T1000 (cell line): ENCODE results near the gene FBXW11.
"Not testable (repeated sequence)": the region's sequence is repeated elsewhere in the genome, so short reads cannot be mapped to it uniquely, and the experiment has no call there.

Experiments
- DNase-seq: peaks from one replicate; lab custom pipeline; 2025; ENCODE audit warnings: mixed read lengths; lab: John Stamatoyannopoulos, UW

Gene FBXW11

DNA sequence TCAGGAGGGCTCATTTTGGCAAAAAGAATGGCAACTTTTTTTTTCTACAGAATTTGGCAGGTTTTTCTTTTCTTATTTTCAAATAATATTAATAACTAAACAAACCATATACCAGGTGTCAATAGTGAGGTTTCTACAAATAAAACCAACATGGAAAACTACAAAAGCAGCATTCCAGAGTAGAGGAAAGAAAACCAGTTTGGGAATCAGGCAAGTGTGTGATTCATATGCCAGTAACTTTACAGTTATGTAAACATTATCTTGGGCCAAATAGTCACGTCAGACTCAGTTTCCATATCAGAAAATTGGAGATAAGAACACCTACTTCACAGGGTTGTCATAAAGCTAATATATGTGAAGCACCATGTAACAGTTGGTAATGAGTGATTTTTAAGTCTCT is 51.7 kb downstream of the FBXW11 start:
- no peak for DNase-seq

DNA sequence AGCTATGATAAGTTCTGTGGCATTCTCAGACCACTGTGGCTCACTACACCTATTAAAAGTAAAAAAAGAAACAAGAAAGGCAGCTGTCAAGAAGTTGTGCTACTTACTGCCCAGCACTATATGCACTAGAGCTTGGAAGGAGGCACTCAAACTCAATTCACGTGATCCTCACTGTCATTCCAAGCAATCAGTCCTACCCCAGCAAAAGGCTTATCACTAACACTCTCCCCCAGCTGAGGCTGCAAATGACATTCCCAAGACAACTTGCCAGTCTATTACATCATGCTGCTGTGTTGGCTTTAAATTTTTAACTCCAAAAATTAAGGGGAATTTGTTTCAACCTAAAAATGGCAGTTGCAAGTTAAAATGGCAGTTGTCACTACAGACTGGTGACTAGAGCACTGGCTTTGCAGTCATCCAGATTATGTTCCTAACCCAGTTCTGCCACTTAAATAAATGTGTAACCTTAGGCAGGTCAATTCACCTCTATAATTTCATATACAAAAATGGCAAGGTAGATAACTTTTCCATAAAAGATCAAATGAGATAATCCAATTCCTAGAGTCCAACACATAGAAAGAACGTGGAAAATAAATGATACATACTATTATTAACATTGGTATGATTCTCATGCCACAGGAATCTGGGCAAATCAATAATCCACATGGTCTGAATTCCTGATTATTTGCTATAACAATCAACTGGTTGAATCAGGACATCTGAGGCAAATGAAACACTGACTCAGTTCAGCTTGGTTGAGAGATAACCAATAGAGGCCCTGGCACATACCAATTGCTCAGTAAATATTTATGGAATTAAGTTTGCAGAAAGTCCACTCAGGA is 52.4 kb downstream of the FBXW11 start:
- no peak for DNase-seq

DNA sequence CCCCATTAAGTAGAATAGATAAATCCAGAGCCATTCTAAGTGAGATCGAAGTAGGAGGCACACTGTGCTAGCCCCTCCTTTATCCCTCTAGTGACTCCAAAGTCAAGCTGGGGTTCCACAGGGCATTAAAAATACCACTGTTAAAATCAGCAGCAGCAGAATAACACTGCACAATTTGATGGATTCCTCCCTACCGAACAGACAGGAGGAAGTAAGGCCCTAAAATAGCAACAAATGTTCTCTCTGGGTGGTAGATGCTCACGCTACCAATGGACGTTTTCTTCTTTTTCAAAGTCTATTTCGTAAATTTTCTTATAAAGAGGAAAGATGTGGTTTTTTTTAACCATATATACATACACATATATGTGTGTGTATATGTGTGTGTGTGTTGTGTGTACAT is 54.4 kb downstream of the FBXW11 start:
- DNase-seq: no peak

DNA sequence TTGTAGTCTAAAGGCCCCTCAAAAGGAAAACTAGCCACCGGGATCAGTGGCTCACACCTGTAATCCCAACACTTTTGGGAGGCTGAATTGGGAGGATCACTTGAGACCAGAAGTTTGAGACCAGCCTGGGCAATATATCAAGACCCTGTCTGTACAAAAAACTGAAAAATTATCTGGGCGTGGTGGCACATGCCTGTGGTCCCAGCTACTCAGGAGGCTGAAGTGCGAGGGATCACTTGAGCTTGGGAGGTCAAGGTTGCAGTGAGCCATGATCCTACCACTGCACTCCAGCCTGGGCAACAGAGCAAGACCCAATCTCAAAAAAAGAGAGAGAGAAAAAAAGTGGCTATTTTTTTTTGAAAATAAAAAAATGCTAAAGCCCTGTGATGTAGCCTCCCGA is 55.2 kb downstream of the FBXW11 start:
- no peak for DNase-seq

DNA sequence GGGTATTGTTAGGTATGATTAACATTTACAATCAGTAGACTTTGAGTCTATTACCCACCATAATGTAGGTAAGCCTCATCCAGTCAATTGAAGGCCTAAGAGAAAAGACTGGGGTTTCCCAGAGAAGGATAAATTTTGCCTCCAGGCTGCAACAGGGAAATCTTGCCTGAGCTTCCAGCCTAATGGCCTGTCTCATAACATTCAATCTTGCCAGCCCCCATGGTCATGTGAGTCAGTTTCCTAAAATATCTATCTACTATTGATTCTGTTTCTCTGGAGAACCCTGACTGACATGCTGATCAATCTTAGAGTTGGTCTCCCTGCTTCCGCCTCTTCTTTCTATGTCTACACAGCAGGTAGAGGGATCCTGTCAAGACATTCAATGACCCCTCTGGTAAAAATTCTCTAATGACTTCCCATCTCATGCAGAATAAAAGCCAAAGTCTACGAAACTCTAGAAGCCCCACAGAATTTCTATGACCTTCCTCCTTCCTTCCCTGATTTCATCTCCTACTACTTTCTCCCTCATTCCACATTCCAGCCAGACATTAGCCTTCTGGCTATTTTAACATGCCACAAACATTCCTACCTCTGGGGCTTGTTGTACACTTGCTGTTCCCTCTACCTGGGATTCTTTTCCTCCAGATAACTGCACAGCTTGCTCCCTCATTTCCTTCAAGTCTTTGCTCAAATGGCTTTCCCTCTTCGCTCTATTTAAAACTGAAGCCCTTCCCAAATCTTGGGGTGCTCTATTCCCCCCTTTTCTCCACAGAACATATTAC is 60.2 kb downstream of the FBXW11 start:
- no peak for DNase-seq

DNA sequence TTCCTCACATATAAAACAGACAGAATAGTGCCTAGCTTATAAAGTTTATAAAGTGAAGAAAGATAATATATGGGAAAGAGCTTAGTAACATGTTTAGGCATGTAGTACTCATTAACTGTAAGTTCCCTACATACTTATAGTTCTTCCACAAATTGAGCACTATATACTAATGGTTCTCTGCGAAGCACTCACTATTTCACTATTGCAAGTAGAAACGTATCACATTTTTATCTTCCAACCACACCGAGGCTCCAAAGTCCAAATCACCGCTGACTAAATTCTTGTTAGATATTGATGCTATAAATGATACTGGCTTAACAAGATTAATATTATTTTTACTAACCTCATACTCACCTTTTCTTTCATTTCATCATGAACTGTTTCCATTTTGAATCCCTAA is 61.0 kb downstream of the FBXW11 start:
- no peak for DNase-seq

DNA sequence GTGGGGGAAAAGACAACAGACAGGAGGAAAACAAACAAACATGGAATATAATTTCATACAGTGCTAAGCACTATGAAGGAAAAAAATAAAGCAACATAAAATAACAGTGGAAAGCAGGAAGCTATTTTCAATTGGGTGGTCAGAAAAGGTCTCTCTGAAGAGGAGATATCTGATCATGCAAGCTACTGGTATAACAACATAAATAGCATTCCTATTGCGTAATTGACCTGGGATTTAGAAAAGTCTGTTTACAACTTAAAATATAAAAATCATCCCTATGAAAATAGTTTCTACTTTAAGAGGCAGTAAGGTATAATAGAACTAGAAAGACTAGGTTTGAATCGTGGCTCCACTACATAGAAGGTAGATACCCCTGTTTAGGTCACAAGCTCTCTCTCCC is 61.4 kb downstream of the FBXW11 start:
- DNase-seq: no peak

DNA sequence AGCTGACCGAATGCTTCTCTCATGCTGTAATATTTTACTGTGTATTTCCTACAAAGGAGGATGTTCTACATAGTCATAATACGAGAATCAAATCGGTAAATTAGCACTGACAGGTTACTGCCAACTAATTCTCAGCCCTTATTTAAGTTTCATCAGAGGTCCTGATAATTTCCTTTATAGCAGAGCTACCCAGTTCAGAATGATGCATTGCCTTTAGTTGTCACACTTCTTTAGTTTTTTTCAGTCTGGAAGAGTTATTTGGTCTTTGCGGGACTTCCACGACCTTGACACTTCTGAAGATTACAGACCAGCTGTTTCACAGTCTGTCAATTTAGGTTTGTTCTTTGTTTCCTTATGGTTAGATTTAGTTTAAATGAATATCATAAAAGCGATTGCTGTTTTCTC is 64.3 kb downstream of the FBXW11 start:
- DNase-seq: not testable (repeated sequence)

DNA sequence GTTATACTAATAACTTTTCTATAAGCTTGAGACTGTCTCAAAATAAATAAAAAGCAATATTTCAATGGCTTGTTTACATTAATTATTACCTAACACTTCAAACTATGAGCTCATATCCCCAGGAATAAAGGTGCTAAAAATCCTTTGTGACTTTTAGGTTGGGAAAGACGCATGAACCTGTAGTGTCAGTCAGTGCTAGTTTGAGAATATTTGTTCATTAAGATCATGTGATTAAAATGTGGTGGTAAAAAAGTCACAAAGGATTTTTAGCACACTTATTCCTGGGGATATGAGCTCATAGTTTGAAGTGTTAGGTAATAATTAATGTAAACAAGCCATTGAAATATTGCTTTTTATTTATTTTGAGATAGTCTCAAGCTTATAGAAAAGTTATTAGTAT is 64.8 kb downstream of the FBXW11 start:
- DNase-seq: not testable (repeated sequence)

DNA sequence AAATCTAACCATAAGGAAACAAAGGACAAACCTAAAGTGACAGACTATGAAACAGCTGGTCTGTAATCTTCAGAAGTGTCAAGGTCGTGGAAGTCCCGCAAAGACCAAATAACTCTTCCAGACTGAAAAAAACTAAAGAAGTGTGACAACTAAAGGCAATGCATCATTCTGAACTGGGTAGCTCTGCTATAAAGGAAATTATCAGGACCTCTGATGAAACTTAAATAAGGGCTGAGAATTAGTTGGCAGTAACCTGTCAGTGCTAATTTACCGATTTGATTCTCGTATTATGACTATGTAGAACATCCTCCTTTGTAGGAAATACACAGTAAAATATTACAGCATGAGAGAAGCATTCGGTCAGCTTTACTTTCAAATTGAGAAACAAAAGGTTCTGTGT is 65.2 kb downstream of the FBXW11 start:
- DNase-seq: not testable (repeated sequence)

DNA sequence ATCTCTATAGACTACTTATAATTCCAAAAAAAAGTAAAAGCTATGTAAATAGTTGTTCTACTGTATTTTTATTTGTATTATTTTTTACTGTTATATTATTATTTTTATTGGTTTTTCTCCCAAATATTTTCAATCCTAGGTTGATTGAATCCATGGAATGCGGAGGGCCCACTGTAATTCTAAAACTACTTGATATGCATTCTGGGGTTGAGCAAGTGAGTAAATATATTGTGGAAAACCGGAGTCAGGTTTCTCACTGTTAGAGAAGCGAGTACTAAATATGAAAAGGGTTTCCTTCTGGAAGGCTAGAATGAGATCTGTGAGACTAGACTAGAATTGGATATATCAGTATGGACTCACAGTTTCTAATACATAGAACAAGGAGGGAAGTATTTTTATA is 66.5 kb downstream of the FBXW11 start:
- no peak for DNase-seq

DNA sequence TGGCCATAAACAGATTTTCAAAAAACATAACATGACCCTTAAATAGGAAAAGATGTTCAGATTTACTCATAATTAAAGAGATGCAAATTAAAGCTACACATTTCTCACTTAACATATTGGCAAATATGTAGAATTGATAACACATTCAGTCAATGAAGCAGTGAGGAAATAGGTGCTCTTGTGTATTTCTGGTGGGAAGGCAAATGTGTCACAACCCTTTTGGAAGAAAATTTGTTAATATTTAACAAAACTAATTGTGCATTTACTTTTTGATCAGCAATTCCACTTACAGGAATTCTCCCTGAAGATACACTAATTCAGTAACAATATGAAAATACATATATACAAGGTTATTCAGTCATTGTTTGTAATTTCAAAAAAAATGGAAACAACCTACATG is 68.1 kb downstream of the FBXW11 start:
- no peak for DNase-seq

DNA sequence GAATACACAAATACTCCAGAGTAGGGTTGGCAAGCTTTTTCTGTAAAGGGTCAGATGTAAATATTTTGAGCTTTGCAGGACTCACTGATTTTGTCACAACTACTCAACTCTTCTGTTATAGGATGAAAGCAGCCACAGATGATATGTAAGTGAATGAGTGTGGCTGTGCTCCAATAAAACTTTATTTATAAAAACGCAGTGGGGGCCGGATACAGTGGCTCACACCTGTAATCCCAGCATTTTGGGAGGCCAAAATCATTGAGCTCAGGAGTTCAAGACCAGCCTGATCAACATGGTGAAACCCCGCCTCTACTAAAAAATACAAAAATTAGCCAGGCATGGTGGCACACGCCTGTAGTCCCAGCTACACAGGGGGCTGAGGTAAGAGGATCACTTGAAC is 69.1 kb downstream of the FBXW11 start:
- DNase-seq: no peak

DNA sequence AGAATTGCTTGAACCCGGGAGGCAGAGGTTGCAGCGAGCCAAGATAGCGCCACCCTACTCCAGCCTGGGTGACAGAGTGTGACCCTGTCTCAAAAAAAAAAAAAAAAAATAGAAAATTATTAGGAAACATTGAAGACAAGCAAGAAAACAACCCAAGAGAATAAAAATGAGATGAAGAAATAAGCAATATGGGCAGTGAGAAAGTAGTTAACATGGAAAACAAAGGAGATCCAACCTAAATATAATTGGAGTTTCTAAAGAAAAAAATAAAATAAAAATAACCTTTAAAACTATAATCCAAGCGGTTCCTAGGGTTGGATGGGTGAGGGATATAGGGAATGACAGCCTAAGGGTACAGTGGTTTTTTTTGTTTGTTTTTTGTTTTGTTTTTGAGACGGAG is 71.9 kb downstream of the FBXW11 start:
- no peak for DNase-seq

DNA sequence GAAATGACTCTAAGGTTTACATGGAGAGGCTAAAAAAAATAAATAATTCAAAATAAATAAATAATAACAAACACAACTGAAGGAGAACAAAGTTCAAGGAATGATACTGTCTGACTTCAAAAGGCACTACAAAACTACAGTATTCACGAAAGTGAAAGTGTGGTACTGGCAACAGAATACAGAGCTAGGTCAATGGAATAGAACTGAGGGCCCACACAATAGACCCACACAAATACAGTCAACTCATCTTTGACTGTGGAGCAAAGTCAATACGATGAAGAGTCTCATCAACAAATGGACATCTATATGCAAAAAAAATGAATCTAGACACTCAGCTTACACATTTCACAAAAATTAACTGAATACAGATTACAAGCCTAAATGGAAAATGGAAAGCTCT is 75.3 kb downstream of the FBXW11 start:
- DNase-seq: no peak

DNA sequence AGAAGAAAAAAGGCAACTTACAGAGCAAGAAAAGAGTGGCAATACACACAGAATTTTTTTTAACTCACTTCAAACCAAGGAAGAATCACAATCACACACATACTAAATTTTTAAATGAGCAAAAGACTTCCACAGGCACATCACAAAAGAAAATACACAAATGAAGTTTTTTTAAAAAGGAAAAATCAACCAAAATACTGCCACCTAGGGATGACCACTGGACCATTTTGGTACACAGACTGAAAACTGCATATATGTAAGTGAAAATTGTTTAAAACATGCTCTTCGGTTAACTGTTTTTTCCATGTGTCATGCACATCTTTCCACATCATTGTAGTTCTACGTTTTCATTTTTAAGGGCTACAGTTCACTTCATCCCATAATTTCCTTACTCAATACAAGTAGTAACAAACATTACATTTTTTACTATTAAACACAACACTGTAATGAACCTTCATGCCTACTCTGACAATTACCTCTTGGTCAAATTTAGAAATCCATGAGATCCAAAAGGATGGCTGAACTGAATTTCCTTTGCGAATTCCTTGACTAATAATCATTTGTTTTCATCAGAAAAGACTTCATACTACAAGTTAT is 79.0 kb downstream of the FBXW11 start:
- DNase-seq: no peak

DNA sequence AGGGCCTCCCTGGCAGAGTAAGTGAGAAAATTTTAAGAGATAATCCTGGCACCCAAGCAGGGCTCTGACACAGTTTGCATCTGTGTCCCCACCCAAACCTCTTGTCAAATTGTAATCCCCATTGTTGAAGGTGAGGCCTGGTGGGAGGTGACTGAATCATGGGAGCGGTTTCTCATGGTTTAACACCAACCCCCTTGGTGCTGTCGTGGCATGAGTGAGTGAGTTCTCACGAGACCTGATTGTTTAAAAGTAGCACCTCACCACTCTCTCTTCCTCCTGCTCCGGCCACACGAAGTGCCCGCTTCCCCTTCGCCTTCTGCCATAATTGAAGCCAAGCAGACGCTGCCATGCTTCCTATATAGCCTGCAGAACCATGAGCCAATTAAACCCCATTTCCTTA is 80.1 kb downstream of the FBXW11 start:
- DNase-seq: no peak

DNA sequence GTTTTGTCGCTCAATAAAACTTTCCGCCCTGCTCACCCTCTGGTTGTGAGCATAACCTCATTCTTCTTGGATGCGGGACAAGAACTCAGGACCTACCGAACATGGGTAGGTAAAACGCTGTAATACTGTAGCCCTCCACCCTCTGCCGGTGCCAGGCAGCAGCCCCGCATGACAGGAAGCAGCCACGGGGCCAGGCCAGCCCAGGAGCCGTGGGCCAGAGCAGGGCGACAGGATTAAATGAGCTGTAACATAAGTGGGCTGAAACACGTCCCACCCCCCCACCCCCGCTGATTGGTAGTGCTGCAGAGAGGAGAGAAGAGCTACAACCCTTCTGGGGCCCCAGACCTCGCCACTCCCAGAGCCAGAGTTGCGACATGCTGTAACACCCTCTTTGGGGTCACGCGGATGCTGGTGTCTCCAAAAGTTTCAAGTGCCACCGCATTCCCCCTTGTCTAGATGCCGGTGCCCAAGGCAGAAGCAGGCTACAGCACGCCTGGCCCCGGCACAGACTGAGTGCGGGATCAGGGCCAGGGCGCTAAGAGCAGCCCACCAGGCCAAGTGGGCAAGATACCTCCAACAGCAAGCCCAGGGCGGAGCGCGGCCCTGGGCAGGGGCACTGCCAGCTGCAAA is 81.8 kb downstream of the FBXW11 start:
- DNase-seq: no peak

DNA sequence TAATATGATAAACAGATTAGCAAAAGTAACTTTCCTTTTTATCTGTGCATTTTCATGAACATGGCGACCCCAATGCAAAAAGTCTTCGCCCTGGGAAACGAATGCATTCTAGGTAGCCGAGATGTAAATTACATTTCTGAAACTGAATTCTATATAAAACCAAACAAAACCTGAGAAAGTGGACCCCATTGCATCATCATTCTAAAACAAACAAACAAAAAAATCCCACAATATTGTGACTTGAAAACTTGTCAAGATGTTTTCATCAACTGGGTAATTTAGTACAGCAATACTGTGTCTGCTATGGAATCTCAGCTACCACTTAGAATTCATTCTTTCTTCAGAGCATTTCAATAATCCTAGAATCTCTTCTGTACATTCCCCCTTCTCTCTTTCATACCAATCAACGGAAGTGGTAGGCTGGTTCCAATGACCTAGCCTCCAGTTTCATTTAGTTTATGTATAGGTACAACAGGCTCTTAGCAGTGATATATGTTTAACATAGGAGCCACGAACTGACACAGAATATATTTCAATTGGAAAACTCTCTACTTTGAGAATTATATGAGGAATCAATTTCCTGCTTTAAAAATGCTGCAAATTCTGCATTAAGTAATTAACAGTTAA is 85.6 kb downstream of the FBXW11 start:
- no peak for DNase-seq

DNA sequence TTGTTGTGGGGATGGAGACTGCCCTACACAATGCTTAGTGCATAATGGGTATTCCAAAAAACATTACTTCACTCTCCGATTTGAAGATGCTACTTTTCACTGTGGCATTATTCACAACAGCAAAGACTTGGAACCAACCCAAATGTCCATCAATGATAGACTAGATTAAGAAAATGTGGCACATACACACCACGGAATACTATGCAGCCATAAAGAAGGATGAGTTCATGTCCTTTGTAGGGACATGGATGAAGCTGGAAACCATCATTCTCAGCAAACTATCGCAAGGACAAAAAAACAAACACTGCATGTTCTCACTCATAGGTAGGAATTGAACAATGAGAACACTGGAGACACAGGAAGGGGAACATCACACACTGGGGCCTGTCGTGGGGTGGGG is 90.7 kb downstream of the FBXW11 start:
- not testable (repeated sequence) for DNase-seq

DNA sequence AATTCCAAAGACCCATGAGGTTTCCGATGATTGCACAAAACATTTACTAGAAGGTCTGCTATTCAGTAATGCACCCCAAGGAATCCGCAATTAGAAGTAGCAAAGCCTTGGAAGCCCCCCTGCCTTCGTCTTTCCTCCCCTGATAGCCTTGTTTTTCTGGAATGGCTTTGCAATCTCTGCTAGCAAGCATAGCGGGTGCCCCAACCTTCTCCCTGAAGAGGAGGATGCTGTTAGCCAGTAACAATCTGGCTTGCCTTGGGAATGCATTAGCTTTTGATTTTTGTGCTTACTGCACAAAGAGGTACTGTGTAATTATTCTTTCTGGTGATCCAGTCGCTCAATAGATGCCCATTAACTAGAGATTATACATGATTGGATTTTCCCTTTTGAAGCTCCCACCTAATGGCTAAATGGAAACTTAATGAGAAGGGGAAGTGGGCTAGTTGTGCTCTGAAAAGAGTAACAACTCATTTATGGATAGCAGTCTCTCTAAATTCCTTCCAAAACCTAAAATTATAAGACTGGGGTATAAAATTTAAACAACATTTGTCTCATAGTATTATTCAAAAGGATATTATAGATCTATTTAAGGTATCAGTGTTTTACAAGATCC is 91.6 kb downstream of the FBXW11 start:
- no peak for DNase-seq

DNA sequence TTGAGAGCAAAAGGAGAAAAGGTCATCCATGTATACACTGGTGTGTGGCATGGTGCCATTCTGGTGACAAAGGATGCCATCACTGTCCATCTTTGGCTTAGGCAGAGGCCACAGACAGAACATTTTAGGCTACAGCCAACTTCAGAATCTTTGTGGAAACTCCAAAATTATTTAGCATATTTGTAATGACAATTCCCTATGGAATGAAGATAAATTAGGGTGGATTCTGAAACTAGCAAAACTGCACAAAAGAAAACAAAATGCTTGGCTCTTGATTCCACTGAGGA is 92.5 kb downstream of the FBXW11 start:
- DNase-seq: no peak
